Measurements from ENCODE around the gene NHSL2. TPM values are rescaled to one million over a fixed set of nuclear protein-coding genes. Genes with fewer than 3 reads are reported as not detected.

The NHSL2 gene
- total RNA-seq, 4 donors from 2014 or later, result 10.4 to 31.4 (median 17.7) TPM

GRCh38 chrX:72181178-72182125 lies 270.8 kb downstream of the NHSL2 start, which contains the start of gene PIN4:
Gene PIN4, plus strand, starts transcription at chrX:72181757. Its CDS starts 29 bp downstream, at chrX:72181786.
- TF ChIP-seq POLR2AphosphoS5 (IDR thresholded peaks at IDR 0.05) (peak; percentile 55 to 72), POLR2A (IDR thresholded peaks at IDR 0.05; ENCODE audit: low read depth) (no peak)
- Histone ChIP-seq H3K4me1 (peaks cover 6 to 20% (median 16%) of the 10 kb centered on the region in 4 donors), H3K36me3 (peaks cover 0 to 1% (median 0%) of the 10 kb centered on the region in 4 donors), H3K27ac (replicated peaks in 1 of 4) (peak within 1 kb of the TSS; percentile 68 to 81 (median 77)), H3K9me3 (no peaks in the 10 kb centered on the region), H3K27me3 (no peaks in the 10 kb centered on the region), H3K4me3 (peak within 1 kb of the TSS; percentile 62 to 79 (median 68))
- DNase-seq (ENCODE audit: extremely low spot score), result peak; percentile 95
- 38% methylated on average over 29 of the region's 46 CpGs for WGBS
- intact Hi-C loops (cut with DNase I), result no loop called here

DNA sequence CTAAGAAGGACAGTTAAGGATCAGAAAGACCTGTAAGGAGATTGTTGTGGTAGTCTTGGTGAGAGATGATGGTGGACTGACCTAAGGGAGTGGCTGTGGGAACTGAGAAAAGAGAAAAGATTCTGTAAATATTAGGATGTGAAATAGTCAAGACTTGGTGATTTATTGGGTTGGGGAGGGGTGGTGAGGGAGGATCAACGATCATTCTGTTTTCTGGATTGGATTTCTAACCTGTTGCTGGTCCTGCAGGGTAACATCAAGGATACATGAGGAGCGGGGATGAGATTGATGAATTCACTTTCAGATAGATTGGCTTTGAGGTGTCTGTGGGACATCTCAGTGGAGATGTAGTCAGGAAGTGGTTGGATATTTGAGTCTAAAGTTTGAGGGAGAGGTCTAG lies 272.3 kb downstream of the NHSL2 start:
- no peak for DNase-seq (ENCODE audit: extremely low spot score)
- Histone ChIP-seq H3K27me3 (no peaks in the 10 kb centered on the region), H3K4me3 (peak overlapping the region; percentile 62 to 79 (median 68)), H3K4me1 (peaks cover 6 to 20% (median 16%) of the 10 kb centered on the region in 4 donors), H3K36me3 (peaks cover 0 to 14% (median 5%) of the 10 kb centered on the region in 4 donors), H3K9me3 (no peaks in the 10 kb centered on the region), H3K27ac (replicated peaks in 1 of 4) (no peak overlapping the region)
- TF ChIP-seq EP300 (IDR thresholded peaks at IDR 0.05), result no peak
- intact Hi-C loops (cut with DNase I), result no loop called here
- WGBS, result 88% methylated on average over 2 of the region's 2 CpGs

DNA sequence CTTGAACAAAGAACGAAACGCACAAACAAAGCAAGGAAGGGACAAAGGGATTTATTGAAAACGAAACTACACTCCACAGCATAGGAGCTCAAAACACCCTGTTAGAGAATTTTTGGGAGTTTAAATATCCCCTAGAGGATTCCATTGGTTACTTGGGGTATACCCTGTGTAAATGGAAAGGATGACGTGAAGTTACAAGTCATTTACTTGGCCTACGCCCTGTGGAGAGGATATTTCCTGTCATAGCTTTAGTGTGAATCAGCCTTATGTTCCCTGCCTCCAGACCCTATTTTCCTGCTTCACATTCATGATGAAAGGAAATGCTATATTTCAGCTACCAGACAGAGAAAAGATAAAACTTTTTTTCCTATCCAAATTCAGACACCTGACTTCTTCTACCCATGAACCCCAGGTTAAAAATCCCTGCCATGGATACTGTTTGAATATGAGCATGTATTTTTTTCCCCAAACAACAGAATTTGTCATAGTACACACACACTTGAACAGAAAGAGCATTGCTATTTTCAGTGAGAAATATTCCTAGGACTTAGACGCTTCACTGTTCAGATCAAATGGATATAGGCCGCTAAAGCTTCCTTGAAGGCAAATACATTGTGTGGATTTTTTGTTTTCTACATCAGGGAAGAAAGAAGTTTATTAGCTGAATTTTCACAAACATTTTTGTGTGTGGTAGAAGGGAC lies 291.3 kb downstream of the NHSL2 start:
- H3K27ac ChIP-seq (replicated peaks in 1 of 4), result no peak overlapping the region
- no peaks in the 10 kb centered on the region for H3K4me1 ChIP-seq
- no peak for DNase-seq (ENCODE audit: extremely low spot score)
- peaks cover 0 to 33% (median 17%) of the 10 kb centered on the region in 4 donors for H3K36me3 ChIP-seq
- no peak overlapping the region for H3K4me3 ChIP-seq
- WGBS, result 78% methylated on average over 7 of the region's 7 CpGs
- TF ChIP-seq POLR2AphosphoS5 (IDR thresholded peaks at IDR 0.05), result no peak
- no peak for TF ChIP-seq EP300 (IDR thresholded peaks at IDR 0.05)
- no peak for TF ChIP-seq CTCF (IDR thresholded peaks at IDR 0.05)
- no peak for TF ChIP-seq POLR2A (IDR thresholded peaks at IDR 0.05; ENCODE audit: low read depth)
- H3K27me3 ChIP-seq, result no peaks in the 10 kb centered on the region
- intact Hi-C loops (cut with DNase I), result no loop called here
- H3K9me3 ChIP-seq, result no peaks in the 10 kb centered on the region

Small RNA genes lying within 50 kb of the gene (small RNA-seq; reads per million reads assigned to genes)
- gene RNU6-1078P, result 0 reads per million in 3 donors

Other genes with a start within 250 kb of the NHSL2 start
- gene CXorf49, start 192.6 kb upstream of the NHSL2 start, total RNA-seq, result not detected
- gene CXorf49B, start 147.5 kb upstream of the NHSL2 start, total RNA-seq, result not detected
- 10 to 100 TPM in 3 of 4 donors, 1 to 10 TPM in 1; 8.0 to 19.8 (median 13.3) TPM for gene RTL5, start 221.1 kb downstream of the NHSL2 start, total RNA-seq

All from esophagus muscularis mucosa (tissue), 4 donors.